Gastrocnemius medialis (tissue), 4 donors: ENCODE measurements around the gene TRAF2.

Experiments
- POLR2A ChIP-seq, 2 donors: fragments of 450-650 bp; IDR thresholded peaks; one replicate each; pipeline ENCODE4 v1.6.1; 2017; ENCODE audit warnings: antibody characterized with exemption in 2 of 2, mild to moderate bottlenecking in 2 of 2, moderate library complexity in 2 of 2
- TF ChIP-seq, protein P1 (sequence below), 5 experiments: fragments of 450-650 bp in 3 of 5; fragments of 200-600 bp in 2 of 5; sonication (generic) in 2 of 5; IDR thresholded peaks in 4 of 5; conservative IDR thresholded peaks in 1 of 5; 1 replicate in 4 of 5; 2 replicates in 1 of 5; pipeline ENCODE4 v1.5.1; 2016 to 2019; ENCODE audit warnings: antibody characterized with exemption in 5 of 5, mild to moderate bottlenecking in 3 of 5, moderate library complexity in 3 of 5

DNA sequence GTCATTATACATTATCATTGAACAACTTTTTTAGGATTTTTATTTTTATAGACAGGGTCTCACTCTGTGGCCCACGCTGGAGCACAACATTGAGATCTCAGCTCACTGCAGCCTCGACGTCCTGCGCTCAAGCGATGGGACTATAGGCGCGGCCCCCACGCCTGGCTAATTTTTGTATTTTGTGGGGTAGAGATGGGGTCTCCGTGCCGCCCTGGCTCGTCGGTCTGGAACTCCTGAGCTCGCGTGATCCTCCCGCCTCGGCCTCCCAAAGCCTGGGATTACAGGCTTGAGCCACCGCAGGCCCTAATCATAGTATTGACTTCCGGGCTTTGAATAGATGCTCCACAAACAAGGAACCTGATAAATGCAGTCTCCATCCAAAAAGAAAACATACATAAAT is 18.8 kb upstream of the TRAF2 start:
- no peak for TF ChIP-seq POLR2A (IDR thresholded peaks at IDR 0.05)
- TF ChIP-seq, protein P1, sequence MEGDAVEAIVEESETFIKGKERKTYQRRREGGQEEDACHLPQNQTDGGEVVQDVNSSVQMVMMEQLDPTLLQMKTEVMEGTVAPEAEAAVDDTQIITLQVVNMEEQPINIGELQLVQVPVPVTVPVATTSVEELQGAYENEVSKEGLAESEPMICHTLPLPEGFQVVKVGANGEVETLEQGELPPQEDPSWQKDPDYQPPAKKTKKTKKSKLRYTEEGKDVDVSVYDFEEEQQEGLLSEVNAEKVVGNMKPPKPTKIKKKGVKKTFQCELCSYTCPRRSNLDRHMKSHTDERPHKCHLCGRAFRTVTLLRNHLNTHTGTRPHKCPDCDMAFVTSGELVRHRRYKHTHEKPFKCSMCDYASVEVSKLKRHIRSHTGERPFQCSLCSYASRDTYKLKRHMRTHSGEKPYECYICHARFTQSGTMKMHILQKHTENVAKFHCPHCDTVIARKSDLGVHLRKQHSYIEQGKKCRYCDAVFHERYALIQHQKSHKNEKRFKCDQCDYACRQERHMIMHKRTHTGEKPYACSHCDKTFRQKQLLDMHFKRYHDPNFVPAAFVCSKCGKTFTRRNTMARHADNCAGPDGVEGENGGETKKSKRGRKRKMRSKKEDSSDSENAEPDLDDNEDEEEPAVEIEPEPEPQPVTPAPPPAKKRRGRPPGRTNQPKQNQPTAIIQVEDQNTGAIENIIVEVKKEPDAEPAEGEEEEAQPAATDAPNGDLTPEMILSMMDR (IDR thresholded peaks at IDR 0.05 in 4 of 5, conservative IDR thresholded peaks at IDR 0.05 in 1 of 5) = no peak
